Keratinocyte (primary cell): ENCODE measurements around the gene CPSF7. TPM values are rescaled to one million over a fixed set of nuclear protein-coding genes. Genes with fewer than 3 reads are reported as not detected.

Experiments
- DNase-seq: peaks from one replicate; pipeline ENCODE4 v3.0.0-alpha.2; 2011; ENCODE audit warnings: low read depth, missing footprints, low spot score
- FAIRE-seq: peaks from 2 replicates; lab custom pipeline; 2011; peaks lifted over from hg19 to GRCh38; lab: Jason Lieb, UNC
- H2AFZ ChIP-seq: 2 replicates; pipeline ENCODE4 v1.6.0; 2012; ENCODE audit warnings: low read length, control low read depth, inconsistent platforms; ENCODE audit not compliant: control insufficient read depth
- H3K27ac ChIP-seq: 2 replicates; pipeline ENCODE4 v1.5.1; 2011; ENCODE audit warnings: low read length; ENCODE audit not compliant: control insufficient read depth, insufficient read depth
- H3K27me3 ChIP-seq: 3 replicates; pipeline ENCODE4 v1.6.0; 2011; ENCODE audit warnings: low read length; ENCODE audit not compliant: control insufficient read depth, insufficient read depth; ENCODE audit errors: extremely low read depth
- H3K36me3 ChIP-seq, 2 experiments: 2 replicates in 1 of 2; 3 replicates in 1 of 2; pipeline ENCODE4 v1.5.1; 2011; ENCODE audit warnings: low read length in 2 of 2, mild to moderate bottlenecking in 1 of 2; ENCODE audit not compliant: control insufficient read depth in 2 of 2, insufficient read depth in 2 of 2; ENCODE audit errors: extremely low read depth in 1 of 2
- H3K4me1 ChIP-seq: 3 replicates; pipeline ENCODE4 v1.5.1; 2011; ENCODE audit warnings: low read length; ENCODE audit not compliant: control insufficient read depth, insufficient read depth; ENCODE audit errors: extremely low read depth
- H3K4me2 ChIP-seq: 3 replicates; pipeline ENCODE4 v1.6.0; 2011; ENCODE audit warnings: low read depth, low read length; ENCODE audit not compliant: control insufficient read depth, insufficient read depth; ENCODE audit errors: extremely low read depth
- H3K4me3 ChIP-seq, 3 experiments: fragments of 200-600 bp in 1 of 3; sonication (generic) in 1 of 3; 2 replicates in 2 of 3; 3 replicates in 1 of 3; pipeline ENCODE4 v1.5.1; 2011 to 2016; ENCODE audit warnings: low read length in 3 of 3, mild to moderate bottlenecking in 3 of 3, control low read depth in 2 of 3, inconsistent platforms in 1 of 3, low read depth in 1 of 3, mixed read lengths in 1 of 3, mixed run types in 1 of 3, moderate library complexity in 1 of 3; ENCODE audit not compliant: control insufficient read depth in 2 of 3, insufficient read depth in 2 of 3; ENCODE audit errors: extremely low read depth in 1 of 3
- H3K79me2 ChIP-seq: 2 replicates; pipeline ENCODE4 v1.6.0; 2012; ENCODE audit warnings: low read length; ENCODE audit not compliant: control insufficient read depth, insufficient read depth
- H3K9ac ChIP-seq: 3 replicates; pipeline ENCODE4 v1.6.0; 2011; ENCODE audit warnings: low read length; ENCODE audit not compliant: control insufficient read depth, insufficient read depth; ENCODE audit errors: extremely low read depth
- H3K9me1 ChIP-seq: 3 replicates; pipeline ENCODE4 v1.6.0; 2011; ENCODE audit warnings: low read length; ENCODE audit not compliant: control insufficient read depth, insufficient read depth; ENCODE audit errors: extremely low read depth
- H3K9me3 ChIP-seq: 2 replicates; pipeline ENCODE4 v1.5.1; 2012; ENCODE audit warnings: low read depth, low read length; ENCODE audit not compliant: control insufficient read depth
- H4K20me1 ChIP-seq: 3 replicates; pipeline ENCODE4 v1.6.0; 2011; ENCODE audit warnings: low read length; ENCODE audit not compliant: control insufficient read depth, insufficient read depth; ENCODE audit errors: extremely low read depth
- EZH2 ChIP-seq: IDR thresholded peaks from one replicate; pipeline ENCODE4 v1.6.1; 2012; ENCODE audit warnings: inconsistent platforms, mild to moderate bottlenecking, low read length, moderate library complexity
- dilution Hi-C: fragments of 300-500 bp; cut with MboI; formaldehyde crosslinking; loops from one replicate; pipeline ENCODE4 v1.7.0; 2020; ENCODE audit warnings: low sequenced_read_pairs; ENCODE audit not compliant: extremely low pct_ligation_motif_present
- polyA plus RNA-seq, 5 experiments: library from polyadenylated mRNA; depleted of rRNA in 3 of 5; stranded (reverse) in 3 of 5; stranded (forward) in 1 of 5; unstranded in 1 of 5; fragments of >200 nt; gene quantifications; 1 replicate in 1 of 5; 2 replicates in 3 of 5; 3 replicates in 1 of 5; pipeline versions ENCODE4 v1.2.1 to v1.2.3, GENCODE V29; 2011 to 2012; ENCODE audit warnings: missing spikeins in 2 of 5, low read depth in 1 of 5, low replicate concordance in 1 of 5
- TF ChIP-seq, protein P1 (sequence below), 3 experiments: IDR thresholded peaks in 1 of 3; conservative IDR thresholded peaks in 1 of 3; optimal IDR thresholded peaks in 1 of 3; 2 replicates in 2 of 3; 3 replicates in 1 of 3; pipeline versions ENCODE3 to v1.5.1; 2011; ENCODE audit warnings: low read length in 3 of 3, mild to moderate bottlenecking in 3 of 3, moderate library complexity in 2 of 3, control low read depth in 1 of 3, inconsistent platforms in 1 of 3; ENCODE audit not compliant: insufficient read depth in 2 of 3; ENCODE audit errors: extremely low read depth in 1 of 3

The CPSF7 gene
- polyA plus RNA-seq, 1 donor (not counting 4 experiments of a cell fraction or from before 2014, with no cell fraction given): 34.5 TPM

DNA sequence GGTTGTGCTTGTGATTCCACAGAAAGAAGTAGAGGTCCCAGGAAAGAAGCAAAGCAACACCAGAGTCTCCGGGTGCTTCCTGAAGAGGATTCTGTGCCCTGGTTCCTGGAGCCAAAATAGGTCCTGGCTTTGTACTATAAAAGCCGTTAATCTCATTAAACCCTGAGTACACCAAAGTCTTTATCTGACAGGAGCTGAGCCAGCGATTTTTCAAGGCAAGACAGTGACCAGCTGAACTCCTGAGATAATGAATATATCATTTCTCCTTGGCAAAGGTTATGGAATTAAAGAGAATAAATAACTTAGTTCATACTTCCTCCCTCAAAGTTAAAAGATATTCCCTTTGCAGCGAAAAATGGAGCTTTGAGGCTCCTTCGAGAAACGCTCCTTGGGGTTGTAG is 62.4 kb downstream of the CPSF7 start:
- FAIRE-seq: no peak
- dilution Hi-C loops: no loop called here

GRCh38 chr11:61364012-61364675 is 65.6 kb downstream of the CPSF7 start:
- no peaks in the 10 kb centered on the region for H3K9me1 ChIP-seq
- H3K9me3 ChIP-seq: no peaks in the 10 kb centered on the region
- FAIRE-seq (no peak), DNase-seq (no peak)
- peaks cover 24% of the 10 kb centered on the region for H3K4me1 ChIP-seq
- H2AFZ ChIP-seq: no peak overlapping the region
- dilution Hi-C loops: no loop called here
- no peaks in the 10 kb centered on the region for H4K20me1 ChIP-seq
- peaks cover 36% of the 10 kb centered on the region for H3K79me2 ChIP-seq
- no peak overlapping the region for H3K4me3 ChIP-seq
- peaks cover 25 to 41% of the 10 kb centered on the region in 2 experiments for H3K36me3 ChIP-seq
- H3K9ac ChIP-seq: no peak overlapping the region
- TF ChIP-seq EZH2: no peak
- TF ChIP-seq, protein P1, sequence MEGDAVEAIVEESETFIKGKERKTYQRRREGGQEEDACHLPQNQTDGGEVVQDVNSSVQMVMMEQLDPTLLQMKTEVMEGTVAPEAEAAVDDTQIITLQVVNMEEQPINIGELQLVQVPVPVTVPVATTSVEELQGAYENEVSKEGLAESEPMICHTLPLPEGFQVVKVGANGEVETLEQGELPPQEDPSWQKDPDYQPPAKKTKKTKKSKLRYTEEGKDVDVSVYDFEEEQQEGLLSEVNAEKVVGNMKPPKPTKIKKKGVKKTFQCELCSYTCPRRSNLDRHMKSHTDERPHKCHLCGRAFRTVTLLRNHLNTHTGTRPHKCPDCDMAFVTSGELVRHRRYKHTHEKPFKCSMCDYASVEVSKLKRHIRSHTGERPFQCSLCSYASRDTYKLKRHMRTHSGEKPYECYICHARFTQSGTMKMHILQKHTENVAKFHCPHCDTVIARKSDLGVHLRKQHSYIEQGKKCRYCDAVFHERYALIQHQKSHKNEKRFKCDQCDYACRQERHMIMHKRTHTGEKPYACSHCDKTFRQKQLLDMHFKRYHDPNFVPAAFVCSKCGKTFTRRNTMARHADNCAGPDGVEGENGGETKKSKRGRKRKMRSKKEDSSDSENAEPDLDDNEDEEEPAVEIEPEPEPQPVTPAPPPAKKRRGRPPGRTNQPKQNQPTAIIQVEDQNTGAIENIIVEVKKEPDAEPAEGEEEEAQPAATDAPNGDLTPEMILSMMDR (optimal IDR thresholded peaks at IDR 0.05 in 1 of 3, IDR thresholded peaks at IDR 0.05 in 1 of 3, conservative IDR thresholded peaks at IDR 0.05 in 1 of 3; ENCODE audit: extremely low read depth in 1 of 3, insufficient read depth in 2 of 3, low read length in 3 of 3): no peak
- no peak overlapping the region for H3K27ac ChIP-seq
- no peaks in the 10 kb centered on the region for H3K27me3 ChIP-seq
- no peak overlapping the region for H3K4me2 ChIP-seq

More for the DNA sequence above, 62.4 kb downstream of the CPSF7 start:
- H3K4me3 ChIP-seq: no peak overlapping the region
- no peaks in the 10 kb centered on the region for H4K20me1 ChIP-seq
- DNase-seq: no peak
- no peak overlapping the region for H3K9ac ChIP-seq
- H3K4me1 ChIP-seq: peaks cover 36% of the 10 kb centered on the region
- TF ChIP-seq, protein P1 (optimal IDR thresholded peaks at IDR 0.05 in 1 of 3, IDR thresholded peaks at IDR 0.05 in 1 of 3, conservative IDR thresholded peaks at IDR 0.05 in 1 of 3; ENCODE audit: extremely low read depth in 1 of 3, insufficient read depth in 2 of 3, low read length in 3 of 3): no peak
- no peak for TF ChIP-seq EZH2
- H3K4me2 ChIP-seq: no peak overlapping the region
- no peaks in the 10 kb centered on the region for H3K9me3 ChIP-seq
- no peaks in the 10 kb centered on the region for H3K9me1 ChIP-seq
- no peak overlapping the region for H2AFZ ChIP-seq
- peaks cover 21% of the 10 kb centered on the region for H3K79me2 ChIP-seq
- H3K36me3 ChIP-seq: peaks cover 25 to 47% of the 10 kb centered on the region in 2 experiments
- H3K27me3 ChIP-seq: no peaks in the 10 kb centered on the region
- H3K27ac ChIP-seq: no peak overlapping the region
